ENCODE results near the gene C11orf52.

Gene C11orf52

GRCh38 chr11:111939836-111940604 lies 21.3 kb downstream of the C11orf52 start:
- DNase-seq (ENCODE audit: low read depth) = no peak

- no peak for DNase-seq (ENCODE audit: low read depth)
Measured at GRCh38 chr11:111941963-111942362, 23.2 kb downstream of the C11orf52 start.

GRCh38 chr11:111942829-111943228 lies 24.1 kb downstream of the C11orf52 start:
- no peak for DNase-seq (ENCODE audit: low read depth)

- DNase-seq (ENCODE audit: low read depth) = peak; percentile 85
Measured at GRCh38 chr11:111944139-111944538, 25.4 kb downstream of the C11orf52 start.

GRCh38 chr11:111944651-111945051 lies 25.9 kb downstream of the C11orf52 start:
- peak; percentile 90 for DNase-seq (ENCODE audit: low read depth)

- DNase-seq (ENCODE audit: low read depth) = no peak
Measured at GRCh38 chr11:111945198-111945597, 26.5 kb downstream of the C11orf52 start.

GRCh38 chr11:111946499-111946898 lies 27.8 kb downstream of the C11orf52 start:
- DNase-seq (ENCODE audit: low read depth) = no peak

- no peak for DNase-seq (ENCODE audit: low read depth)
Measured at GRCh38 chr11:111947143-111947542, 28.4 kb downstream of the C11orf52 start.

GRCh38 chr11:111949519-111950426 lies 31.1 kb downstream of the C11orf52 start:
- DNase-seq (ENCODE audit: low read depth) = no peak

GRCh38 chr11:111951565-111951964 lies 32.9 kb downstream of the C11orf52 start:
- no peak for DNase-seq (ENCODE audit: low read depth)

GRCh38 chr11:111954154-111954553 lies 35.4 kb downstream of the C11orf52 start:
- no peak for DNase-seq (ENCODE audit: low read depth)

GRCh38 chr11:111957663-111958444 lies 39.1 kb downstream of the C11orf52 start:
- DNase-seq (ENCODE audit: low read depth) = no peak

GRCh38 chr11:111960916-111961315 lies 42.2 kb downstream of the C11orf52 start:
- no peak for DNase-seq (ENCODE audit: low read depth)

GRCh38 chr11:111961389-111962300 lies 42.9 kb downstream of the C11orf52 start:
- no peak for DNase-seq (ENCODE audit: low read depth)

GRCh38 chr11:111963931-111964340 lies 45.2 kb downstream of the C11orf52 start:
- no peak for DNase-seq (ENCODE audit: low read depth)

- no peak for DNase-seq (ENCODE audit: low read depth)
Measured at GRCh38 chr11:111966678-111967077, 48.0 kb downstream of the C11orf52 start.

- no peak for DNase-seq (ENCODE audit: low read depth)
Measured at GRCh38 chr11:111967649-111968048, 48.9 kb downstream of the C11orf52 start.

- DNase-seq (ENCODE audit: low read depth) = no peak
Measured at GRCh38 chr11:111969344-111969743, 50.6 kb downstream of the C11orf52 start.

GRCh38 chr11:111974446-111974845 lies 55.7 kb downstream of the C11orf52 start:
- DNase-seq (ENCODE audit: low read depth) = no peak

- DNase-seq (ENCODE audit: low read depth) = no peak
Measured at GRCh38 chr11:111975076-111975806, 56.5 kb downstream of the C11orf52 start.
